ENCODE measurements around the gene MRM3.

DNA sequence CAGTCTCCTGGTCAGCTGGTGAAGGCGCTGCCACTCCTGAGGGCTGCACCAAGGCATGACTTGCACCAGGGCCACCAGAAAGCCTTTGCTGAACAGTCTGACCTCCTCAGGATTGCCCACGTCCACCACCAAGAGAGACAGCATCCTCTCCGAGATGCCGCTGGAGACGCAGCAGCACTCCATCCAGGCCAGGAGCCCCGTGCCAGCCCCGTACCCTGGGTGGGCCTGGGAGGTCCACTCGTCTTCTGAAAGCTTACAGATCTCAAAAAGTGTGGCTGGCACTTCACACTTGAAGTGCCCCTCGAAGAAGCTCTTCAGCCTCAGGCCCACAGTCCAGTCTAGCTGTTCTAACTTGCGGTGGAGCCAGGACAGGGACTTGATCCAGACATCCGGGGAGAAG, 36.7 kb upstream of the MRM3 start:
- no peak for TF ChIP-seq POLR2A (IDR thresholded peaks at IDR 0.05; ENCODE audit: low read depth, low read length)
- TF ChIP-seq, protein P1, sequence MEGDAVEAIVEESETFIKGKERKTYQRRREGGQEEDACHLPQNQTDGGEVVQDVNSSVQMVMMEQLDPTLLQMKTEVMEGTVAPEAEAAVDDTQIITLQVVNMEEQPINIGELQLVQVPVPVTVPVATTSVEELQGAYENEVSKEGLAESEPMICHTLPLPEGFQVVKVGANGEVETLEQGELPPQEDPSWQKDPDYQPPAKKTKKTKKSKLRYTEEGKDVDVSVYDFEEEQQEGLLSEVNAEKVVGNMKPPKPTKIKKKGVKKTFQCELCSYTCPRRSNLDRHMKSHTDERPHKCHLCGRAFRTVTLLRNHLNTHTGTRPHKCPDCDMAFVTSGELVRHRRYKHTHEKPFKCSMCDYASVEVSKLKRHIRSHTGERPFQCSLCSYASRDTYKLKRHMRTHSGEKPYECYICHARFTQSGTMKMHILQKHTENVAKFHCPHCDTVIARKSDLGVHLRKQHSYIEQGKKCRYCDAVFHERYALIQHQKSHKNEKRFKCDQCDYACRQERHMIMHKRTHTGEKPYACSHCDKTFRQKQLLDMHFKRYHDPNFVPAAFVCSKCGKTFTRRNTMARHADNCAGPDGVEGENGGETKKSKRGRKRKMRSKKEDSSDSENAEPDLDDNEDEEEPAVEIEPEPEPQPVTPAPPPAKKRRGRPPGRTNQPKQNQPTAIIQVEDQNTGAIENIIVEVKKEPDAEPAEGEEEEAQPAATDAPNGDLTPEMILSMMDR (conservative IDR thresholded peaks at IDR 0.05; ENCODE audit: low read depth, low read length): no peak
- TF ChIP-seq SMC3 (IDR thresholded peaks at IDR 0.05; ENCODE audit: low read depth, low read length): no peak
- TF ChIP-seq MXI1 (IDR thresholded peaks at IDR 0.05; ENCODE audit: borderline replicate concordance, low read depth, low read length): no peak
- TF ChIP-seq RFX5 (IDR thresholded peaks at IDR 0.05; ENCODE audit: low read depth, low read length): no peak
- no peak for TF ChIP-seq MAZ (IDR thresholded peaks at IDR 0.05; ENCODE audit: borderline replicate concordance, low read depth, low read length)
- TF ChIP-seq RAD21 (IDR thresholded peaks at IDR 0.05; ENCODE audit: low read length): no peak
- TF ChIP-seq, protein P2, sequence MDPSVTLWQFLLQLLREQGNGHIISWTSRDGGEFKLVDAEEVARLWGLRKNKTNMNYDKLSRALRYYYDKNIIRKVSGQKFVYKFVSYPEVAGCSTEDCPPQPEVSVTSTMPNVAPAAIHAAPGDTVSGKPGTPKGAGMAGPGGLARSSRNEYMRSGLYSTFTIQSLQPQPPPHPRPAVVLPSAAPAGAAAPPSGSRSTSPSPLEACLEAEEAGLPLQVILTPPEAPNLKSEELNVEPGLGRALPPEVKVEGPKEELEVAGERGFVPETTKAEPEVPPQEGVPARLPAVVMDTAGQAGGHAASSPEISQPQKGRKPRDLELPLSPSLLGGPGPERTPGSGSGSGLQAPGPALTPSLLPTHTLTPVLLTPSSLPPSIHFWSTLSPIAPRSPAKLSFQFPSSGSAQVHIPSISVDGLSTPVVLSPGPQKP (IDR thresholded peaks at IDR 0.05; ENCODE audit: borderline replicate concordance, low read depth, low read length): no peak
- TF ChIP-seq MAFK (IDR thresholded peaks at IDR 0.05; ENCODE audit: low read depth, low read length): no peak
- no peak for TF ChIP-seq RCOR1 (IDR thresholded peaks at IDR 0.05; ENCODE audit: insufficient replicate concordance, low read length)
- TF ChIP-seq FOS (IDR thresholded peaks at IDR 0.05; ENCODE audit: low read depth, low read length): no peak
- TF ChIP-seq, protein P3, sequence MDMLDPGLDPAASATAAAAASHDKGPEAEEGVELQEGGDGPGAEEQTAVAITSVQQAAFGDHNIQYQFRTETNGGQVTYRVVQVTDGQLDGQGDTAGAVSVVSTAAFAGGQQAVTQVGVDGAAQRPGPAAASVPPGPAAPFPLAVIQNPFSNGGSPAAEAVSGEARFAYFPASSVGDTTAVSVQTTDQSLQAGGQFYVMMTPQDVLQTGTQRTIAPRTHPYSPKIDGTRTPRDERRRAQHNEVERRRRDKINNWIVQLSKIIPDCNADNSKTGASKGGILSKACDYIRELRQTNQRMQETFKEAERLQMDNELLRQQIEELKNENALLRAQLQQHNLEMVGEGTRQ (IDR thresholded peaks at IDR 0.05; ENCODE audit: low read depth, low read length): no peak
- TF ChIP-seq CHD1 (IDR thresholded peaks at IDR 0.05; ENCODE audit: low read depth, low read length): no peak

All from IMR-90 (cell line).